Measurements from ENCODE around the gene TRAF3IP1. TPM values are rescaled to one million over a fixed set of nuclear protein-coding genes. Genes with fewer than 3 reads are reported as not detected.

The TRAF3IP1 gene
- total RNA-seq, 1 donor from 2014 or later: 9.4 TPM

GRCh38 chr2:238281826-238282480 is 38.4 kb upstream of the TRAF3IP1 start:
- DNase-seq (ENCODE audit: low read depth): no peak
- TF ChIP-seq CTCF (IDR thresholded peaks at IDR 0.05; ENCODE audit: insufficient read depth, low read length, poor library complexity, severe bottlenecking): no peak
- Histone ChIP-seq H3K27me3 (ENCODE audit: control insufficient read depth, insufficient read depth, low read length) (no peaks in the 10 kb centered on the region), H3K36me3 (ENCODE audit: control insufficient read depth, insufficient read depth, low read length) (no peaks in the 10 kb centered on the region), H3K4me3 (ENCODE audit: low read depth, low read length) (no peak overlapping the region)

- Histone ChIP-seq H3K36me3 (ENCODE audit: control insufficient read depth, insufficient read depth, low read length) (no peaks in the 10 kb centered on the region), H3K4me3 (ENCODE audit: low read depth, low read length) (no peak overlapping the region), H3K27me3 (ENCODE audit: control insufficient read depth, insufficient read depth, low read length) (no peaks in the 10 kb centered on the region)
- DNase-seq (ENCODE audit: low read depth): no peak
- no peak for TF ChIP-seq CTCF (IDR thresholded peaks at IDR 0.05; ENCODE audit: insufficient read depth, low read length, poor library complexity, severe bottlenecking)
Measured at GRCh38 chr2:238282861-238283738, 37.2 kb upstream of the TRAF3IP1 start.

GRCh38 chr2:238284802-238285515 is 35.4 kb upstream of the TRAF3IP1 start:
- H3K36me3 ChIP-seq (ENCODE audit: control insufficient read depth, insufficient read depth, low read length): no peaks in the 10 kb centered on the region
- H3K27me3 ChIP-seq (ENCODE audit: control insufficient read depth, insufficient read depth, low read length): no peaks in the 10 kb centered on the region
- H3K4me3 ChIP-seq (ENCODE audit: low read depth, low read length): no peak overlapping the region
- TF ChIP-seq CTCF (IDR thresholded peaks at IDR 0.05; ENCODE audit: insufficient read depth, low read length, poor library complexity, severe bottlenecking): no peak
- no peak for DNase-seq (ENCODE audit: low read depth)

GRCh38 chr2:238285653-238286082 is 34.6 kb upstream of the TRAF3IP1 start:
- no peak for TF ChIP-seq CTCF (IDR thresholded peaks at IDR 0.05; ENCODE audit: insufficient read depth, low read length, poor library complexity, severe bottlenecking)
- Histone ChIP-seq H3K4me3 (ENCODE audit: low read depth, low read length) (no peak overlapping the region), H3K27me3 (ENCODE audit: control insufficient read depth, insufficient read depth, low read length) (no peaks in the 10 kb centered on the region), H3K36me3 (ENCODE audit: control insufficient read depth, insufficient read depth, low read length) (no peaks in the 10 kb centered on the region)
- peak; percentile 94 for DNase-seq (ENCODE audit: low read depth)

GRCh38 chr2:238286095-238286494 is 34.2 kb upstream of the TRAF3IP1 start:
- H3K36me3 ChIP-seq (ENCODE audit: control insufficient read depth, insufficient read depth, low read length): no peaks in the 10 kb centered on the region
- no peak for DNase-seq (ENCODE audit: low read depth)
- no peaks in the 10 kb centered on the region for H3K27me3 ChIP-seq (ENCODE audit: control insufficient read depth, insufficient read depth, low read length)
- no peak for TF ChIP-seq CTCF (IDR thresholded peaks at IDR 0.05; ENCODE audit: insufficient read depth, low read length, poor library complexity, severe bottlenecking)
- H3K4me3 ChIP-seq (ENCODE audit: low read depth, low read length): no peak overlapping the region

All from kidney epithelial cell (primary cell).